ENCODE measurements around the gene TRPV6.

Gene TRPV6

DNA sequence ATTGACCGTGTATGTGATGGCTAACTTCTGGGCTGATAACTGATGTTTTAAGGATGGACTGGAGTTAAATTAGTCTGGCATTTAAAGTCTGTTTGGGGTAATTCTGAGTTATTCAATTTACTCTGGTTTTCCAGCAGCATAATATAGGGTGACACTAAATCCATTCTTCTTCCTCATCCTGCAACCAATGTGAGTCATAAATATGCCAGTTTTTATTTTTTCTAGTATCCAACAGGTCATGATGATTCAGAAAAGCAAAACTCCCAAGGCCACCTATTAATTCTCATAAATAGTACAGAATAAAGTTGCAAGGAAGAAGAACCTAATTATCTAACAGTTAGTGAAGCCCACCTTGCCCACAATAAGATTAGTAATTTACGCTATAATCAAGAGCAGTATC is 38.2 kb downstream of the TRPV6 start:
- no peak for DNase-seq

GRCh38 chr7:142842251-142842766 is 43.2 kb downstream of the TRPV6 start:
- DNase-seq = no peak

DNA sequence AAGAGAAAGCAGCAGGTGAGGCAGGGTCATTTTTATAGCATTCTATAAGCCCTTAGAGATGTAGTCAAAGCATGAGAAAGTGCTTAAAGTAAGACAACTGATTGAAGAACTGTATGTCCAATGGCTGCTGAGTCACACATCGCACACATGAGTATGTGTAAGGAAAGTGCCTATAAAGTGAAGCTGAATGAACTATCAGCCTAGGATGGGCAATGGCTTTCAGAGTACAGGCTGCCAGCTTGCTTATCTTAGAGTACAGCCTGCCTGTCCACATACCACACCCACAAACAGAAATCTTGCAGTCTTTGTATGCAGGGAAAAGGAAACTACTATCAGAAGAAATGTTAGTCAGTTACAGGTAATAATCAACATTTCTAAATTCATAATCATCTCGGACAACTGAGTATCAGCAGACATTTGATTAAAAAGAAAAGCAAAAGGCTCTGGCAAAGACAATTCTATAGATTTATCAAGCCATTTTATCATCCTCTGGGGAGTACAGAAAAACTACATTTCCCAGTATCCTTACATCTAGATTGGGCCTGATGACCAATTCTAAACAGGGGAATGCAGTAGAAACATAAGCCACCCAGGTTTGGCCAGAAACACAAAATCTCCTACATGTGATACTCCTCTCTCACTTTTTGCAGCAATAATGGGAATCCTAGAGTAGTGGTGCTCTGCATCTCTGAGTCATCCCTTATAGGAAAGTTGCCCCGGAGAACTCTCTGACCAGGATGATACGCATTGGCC is 46.9 kb downstream of the TRPV6 start:
- no peak for DNase-seq

GRCh38 chr7:142836426-142836825 is 49.1 kb downstream of the TRPV6 start:
- DNase-seq = no peak

- DNase-seq = no peak
These were observed 50.1 kb downstream of the TRPV6 start for GRCh38 chr7:142835487-142835886.

GRCh38 chr7:142833174-142834048 is 52.1 kb downstream of the TRPV6 start:
- DNase-seq = no peak

GRCh38 chr7:142832417-142832816 is 53.1 kb downstream of the TRPV6 start:
- no peak for DNase-seq

GRCh38 chr7:142827951-142828500 is 57.5 kb downstream of the TRPV6 start:
- DNase-seq = no peak

GRCh38 chr7:142822714-142823113 is 62.8 kb downstream of the TRPV6 start:
- no peak for DNase-seq

Measured in COR-L47 (cell line).